ENCODE results near the gene RPLP1. TPM values are rescaled to one million over a fixed set of nuclear protein-coding genes. Genes with fewer than 3 reads are reported as not detected.

RPLP1 gene
- total RNA-seq, 4 donors from 2014 or later: 245 to 770 (median 386) TPM

DNA sequence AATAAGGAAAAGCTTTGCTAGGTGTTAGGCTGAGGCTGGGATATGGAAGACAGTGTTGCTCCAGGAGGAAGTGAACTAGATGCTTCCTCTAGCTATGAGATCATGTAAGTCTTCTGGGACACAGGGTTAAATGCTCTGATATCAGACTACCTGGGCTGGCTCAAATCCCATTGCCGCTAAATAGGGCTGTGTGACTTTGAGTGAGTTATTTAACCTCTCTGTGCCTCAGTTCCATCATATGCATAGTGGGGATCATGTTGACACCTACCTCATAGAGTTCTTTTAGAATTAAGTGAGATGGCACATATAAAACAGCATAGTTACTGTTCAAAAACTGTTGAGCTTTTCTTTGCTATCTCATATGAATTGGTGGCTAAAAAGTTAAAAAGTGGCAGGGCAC lies 12.6 kb downstream of the RPLP1 start:
- no peak for TF ChIP-seq CTCF (IDR thresholded peaks at IDR 0.05)
- no peak for TF ChIP-seq POLR2A (IDR thresholded peaks at IDR 0.05)
- H3K4me1 ChIP-seq: peaks cover 0 to 24% (median 11%) of the 10 kb centered on the region in 4 donors
- no peaks in the 10 kb centered on the region for H3K36me3 ChIP-seq
- H3K27ac ChIP-seq: no peak overlapping the region
- H3K9me3 ChIP-seq: no peaks in the 10 kb centered on the region
- H3K27me3 ChIP-seq: no peaks in the 10 kb centered on the region
- no peak for DNase-seq
- no peak overlapping the region for H3K4me3 ChIP-seq

GRCh38 chr15:69466733-69467132 lies 14.1 kb downstream of the RPLP1 start:
- Histone ChIP-seq H3K4me1 (peaks cover 0 to 15% (median 11%) of the 10 kb centered on the region in 4 donors), H3K4me3 (no peak overlapping the region), H3K9me3 (no peaks in the 10 kb centered on the region), H3K27ac (no peak overlapping the region), H3K36me3 (no peaks in the 10 kb centered on the region), H3K27me3 (no peaks in the 10 kb centered on the region)
- TF ChIP-seq POLR2A (IDR thresholded peaks at IDR 0.05): no peak
- no peak for TF ChIP-seq CTCF (IDR thresholded peaks at IDR 0.05)
- DNase-seq: no peak

DNA sequence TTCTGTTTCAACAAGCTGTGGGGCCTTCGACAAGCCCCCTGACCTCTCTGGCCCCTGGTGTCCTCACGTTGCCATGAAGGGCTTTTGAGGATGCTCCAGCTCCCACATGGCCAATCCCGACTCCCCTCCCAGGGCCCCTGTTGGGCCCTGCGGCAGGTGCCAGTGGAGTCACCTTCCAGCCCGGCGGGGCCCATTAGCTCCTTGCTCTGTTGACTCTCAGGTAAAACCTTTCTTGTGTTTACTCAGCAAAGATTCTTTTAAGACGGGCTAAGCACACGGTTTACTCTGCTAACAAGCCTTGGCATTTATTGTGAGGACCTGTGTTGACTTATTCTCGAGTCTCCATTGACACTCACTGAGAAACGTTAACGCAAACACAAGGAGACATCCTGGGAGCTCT lies 15.0 kb downstream of the RPLP1 start:
- Histone ChIP-seq H3K27me3 (no peaks in the 10 kb centered on the region), H3K9me3 (no peaks in the 10 kb centered on the region), H3K36me3 (no peaks in the 10 kb centered on the region), H3K4me3 (no peak overlapping the region), H3K27ac (peak overlapping the region; percentile 9 to 70 (median 65)), H3K4me1 (peaks cover 0 to 11% (median 10%) of the 10 kb centered on the region in 4 donors)
- no peak for DNase-seq
- TF ChIP-seq CTCF (IDR thresholded peaks at IDR 0.05): no peak
- no peak for TF ChIP-seq POLR2A (IDR thresholded peaks at IDR 0.05)

GRCh38 chr15:69468241-69469121 lies 15.9 kb downstream of the RPLP1 start:
- peak in 2 of 3 donors; percentile 74 to 88 for DNase-seq
- H3K27ac ChIP-seq: peak overlapping the region; percentile 9 to 70 (median 65)
- H3K4me3 ChIP-seq: no peak overlapping the region
- TF ChIP-seq CTCF (IDR thresholded peaks at IDR 0.05) (no peak), POLR2A (IDR thresholded peaks at IDR 0.05) (no peak)
- H3K9me3 ChIP-seq: no peaks in the 10 kb centered on the region
- no peaks in the 10 kb centered on the region for H3K27me3 ChIP-seq
- H3K36me3 ChIP-seq: no peaks in the 10 kb centered on the region
- peaks cover 0 to 7% (median 6%) of the 10 kb centered on the region in 4 donors for H3K4me1 ChIP-seq

DNA sequence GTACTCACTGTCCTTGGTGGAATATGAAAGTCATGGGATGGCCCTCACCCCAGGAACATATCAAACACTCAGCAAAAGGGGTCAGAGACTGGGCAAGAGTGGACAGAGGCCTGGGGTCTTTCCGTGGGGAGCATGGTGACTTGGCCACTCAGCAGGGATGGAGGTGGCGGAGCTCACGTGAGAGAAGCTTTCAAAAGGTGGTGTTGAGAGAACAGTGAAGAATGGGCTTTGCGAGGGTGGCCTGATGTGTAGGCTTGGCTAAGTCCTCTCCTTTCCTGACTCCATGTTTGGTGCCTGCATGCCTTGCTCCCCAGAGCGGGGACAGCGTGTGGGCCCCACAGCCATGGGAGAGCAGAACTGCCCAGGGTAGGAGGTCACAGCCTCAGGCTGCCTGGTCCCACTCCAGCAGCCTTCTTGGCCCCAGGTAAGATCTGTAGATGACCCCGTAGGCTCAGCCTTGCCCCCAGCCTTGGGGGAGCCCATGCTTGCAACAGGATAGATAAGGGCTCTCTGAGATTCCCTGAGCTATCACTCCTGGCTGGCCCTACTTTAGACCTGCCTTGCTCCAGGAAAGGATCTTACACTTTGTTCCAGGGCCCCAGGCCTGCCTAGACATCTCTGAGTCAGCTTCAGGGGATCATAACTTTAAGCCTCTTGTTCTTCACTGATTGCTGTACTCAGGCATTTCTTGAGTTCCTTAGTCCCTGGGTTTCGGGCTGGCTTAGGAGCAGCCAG lies 17.0 kb downstream of the RPLP1 start:
- no peak for DNase-seq
- no peaks in the 10 kb centered on the region for H3K27me3 ChIP-seq
- TF ChIP-seq CTCF (IDR thresholded peaks at IDR 0.05): no peak
- TF ChIP-seq POLR2A (IDR thresholded peaks at IDR 0.05): no peak

More for the DNA sequence above, 17.0 kb downstream of the RPLP1 start:
- Histone ChIP-seq H3K27ac (peak overlapping the region; percentile 9 to 70 (median 65)), H3K4me3 (no peak overlapping the region), H3K36me3 (no peaks in the 10 kb centered on the region), H3K4me1 (peaks cover 0 to 7% (median 5%) of the 10 kb centered on the region in 4 donors), H3K9me3 (no peaks in the 10 kb centered on the region)
